ENCODE results near the gene STEAP3. TPM values are rescaled to one million over a fixed set of nuclear protein-coding genes. Genes with fewer than 3 reads are reported as not detected.

Gene STEAP3
- total RNA-seq, 1 donor from 2014 or later, result 0.27 TPM

DNA sequence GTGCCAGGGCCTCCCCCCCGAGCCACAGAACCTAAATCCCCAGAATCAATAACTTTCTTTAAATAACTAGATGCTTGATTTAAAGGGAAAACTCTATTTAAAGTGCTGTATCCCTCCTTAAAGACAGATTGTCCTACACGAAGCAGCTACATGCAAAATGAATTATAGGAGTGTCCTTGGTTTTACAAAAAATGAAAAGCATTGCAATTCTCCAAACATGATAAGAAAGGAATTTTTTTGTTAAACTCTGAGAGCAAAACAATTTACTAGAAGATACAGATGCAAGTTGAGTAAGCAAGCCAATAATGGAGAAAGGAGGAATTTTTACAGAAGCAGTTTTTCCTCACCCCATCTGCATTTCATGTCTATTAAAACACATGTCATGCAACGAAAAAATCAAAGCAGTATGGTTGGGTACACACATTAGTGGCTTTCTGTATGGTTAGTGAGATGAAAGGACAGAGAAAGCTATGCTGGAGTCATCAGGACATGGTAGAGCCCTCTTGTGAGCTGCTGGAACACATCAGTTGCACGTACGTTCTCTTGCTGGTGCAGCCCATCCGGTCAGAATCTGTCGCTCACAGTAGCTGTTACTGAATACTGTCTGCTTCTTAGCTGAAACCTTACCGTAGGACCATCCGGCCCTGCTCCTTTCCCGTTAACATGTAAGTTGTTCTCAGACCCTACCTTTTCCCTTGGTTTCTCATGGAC, 25.9 kb upstream of the STEAP3 start:
- intact Hi-C loops (cut with micrococcal nuclease), result no loop called here

- intact Hi-C loops (cut with micrococcal nuclease), result no loop called here
These were observed 25.3 kb upstream of the STEAP3 start for GRCh38 chr2:119198240-119198840.

DNA sequence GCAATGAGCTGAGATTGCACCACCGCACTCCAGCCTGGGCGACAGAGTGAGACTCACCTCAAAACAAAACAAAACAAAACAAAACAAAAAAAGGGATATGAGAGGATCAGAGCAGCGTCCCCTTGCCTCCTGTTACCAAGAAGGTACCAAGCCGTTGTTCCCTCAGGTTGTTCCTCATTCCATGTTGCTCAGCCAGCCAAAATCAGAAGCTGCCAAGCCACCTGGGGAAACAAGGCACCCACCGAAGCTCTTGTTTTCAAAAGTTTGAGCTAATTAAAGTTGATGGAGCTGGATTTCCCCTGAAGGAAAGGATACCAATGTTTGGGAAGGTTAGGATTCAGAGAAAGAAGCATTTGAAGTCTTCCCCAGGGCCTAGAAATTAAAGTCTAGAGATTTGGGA, 21.8 kb upstream of the STEAP3 start:
- intact Hi-C loops (cut with micrococcal nuclease), result no loop called here

- intact Hi-C loops (cut with micrococcal nuclease), result no loop called here
These were observed 20.9 kb upstream of the STEAP3 start for GRCh38 chr2:119202610-119203310.

GRCh38 chr2:119204525-119204924, 19.1 kb upstream of the STEAP3 start:
- intact Hi-C loops (cut with micrococcal nuclease), result no loop called here

GRCh38 chr2:119205001-119205706, 18.5 kb upstream of the STEAP3 start:
- intact Hi-C loops (cut with micrococcal nuclease), result no loop called here

- intact Hi-C loops (cut with micrococcal nuclease), result no loop called here
These were observed 17.4 kb upstream of the STEAP3 start for GRCh38 chr2:119206201-119206600.

DNA sequence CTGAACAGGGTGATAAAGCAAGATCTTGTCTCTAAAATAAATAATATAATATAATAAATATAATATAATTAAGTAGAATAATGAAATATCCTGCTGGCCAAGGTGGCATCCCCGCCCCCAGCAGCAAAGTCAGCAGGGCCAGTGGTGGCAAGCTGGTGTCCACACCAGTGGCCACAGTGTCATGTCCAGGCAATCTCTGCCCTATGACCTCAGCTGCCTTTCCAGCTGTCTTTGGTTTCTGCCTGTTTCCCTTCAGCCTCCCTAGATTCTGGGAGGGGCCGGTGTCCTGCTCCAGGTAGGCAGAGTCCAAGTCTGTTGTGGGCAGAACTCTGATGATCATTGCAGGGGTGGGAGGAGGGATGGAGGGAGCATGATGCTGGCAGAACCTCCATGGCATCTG, 16.2 kb upstream of the STEAP3 start:
- intact Hi-C loops (cut with micrococcal nuclease), result no loop called here

DNA sequence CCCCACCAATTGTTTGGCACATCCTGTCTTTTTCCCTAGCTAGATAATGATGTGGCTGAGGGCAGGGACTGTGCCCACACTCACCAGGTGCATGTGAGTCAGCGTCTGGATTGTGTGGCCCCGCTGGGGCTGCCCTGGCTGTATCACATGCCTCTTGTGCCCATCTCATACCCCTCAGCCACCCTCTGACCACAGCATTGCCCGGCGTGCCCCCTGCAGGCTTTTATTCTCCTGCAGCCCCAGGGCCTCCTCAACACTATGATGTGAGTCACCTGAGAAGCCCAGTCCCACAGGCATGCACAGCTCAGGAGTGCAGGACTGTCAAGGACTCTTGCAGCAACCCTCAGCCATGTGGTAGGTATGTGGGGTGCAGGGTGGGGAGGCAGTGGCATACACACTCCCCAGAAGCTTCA, 14.8 kb upstream of the STEAP3 start:
- intact Hi-C loops (cut with micrococcal nuclease), result no loop called here

GRCh38 chr2:119212139-119212800, 11.4 kb upstream of the STEAP3 start:
- intact Hi-C loops (cut with micrococcal nuclease), result no loop called here

GRCh38 chr2:119214453-119215037, 9.1 kb upstream of the STEAP3 start:
- intact Hi-C loops (cut with micrococcal nuclease), result no loop called here

DNA sequence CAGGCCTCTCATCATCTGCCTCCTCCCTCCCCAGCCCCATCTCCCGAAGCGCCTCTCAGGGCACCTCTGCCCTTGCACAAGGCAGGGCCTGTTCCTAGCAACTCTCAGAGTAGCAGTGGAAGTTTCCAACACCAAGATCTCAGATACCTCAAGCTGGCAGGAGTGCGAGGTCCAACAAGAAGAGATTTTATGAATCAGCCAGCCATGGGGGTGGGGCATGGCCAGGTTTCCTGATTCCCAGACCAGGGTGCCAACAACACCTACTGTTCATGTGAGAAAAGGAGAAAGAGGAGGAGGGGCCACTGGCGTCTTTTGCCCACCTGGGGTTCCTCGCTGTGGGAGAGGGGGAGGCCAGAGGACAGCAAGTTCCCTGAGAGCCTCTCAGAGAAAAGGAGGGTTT, 6.6 kb upstream of the STEAP3 start:
- intact Hi-C loops (cut with micrococcal nuclease), result no loop called here

- intact Hi-C loops (cut with micrococcal nuclease), result no loop called here
These were observed 5.1 kb upstream of the STEAP3 start for GRCh38 chr2:119218478-119219064.

DNA sequence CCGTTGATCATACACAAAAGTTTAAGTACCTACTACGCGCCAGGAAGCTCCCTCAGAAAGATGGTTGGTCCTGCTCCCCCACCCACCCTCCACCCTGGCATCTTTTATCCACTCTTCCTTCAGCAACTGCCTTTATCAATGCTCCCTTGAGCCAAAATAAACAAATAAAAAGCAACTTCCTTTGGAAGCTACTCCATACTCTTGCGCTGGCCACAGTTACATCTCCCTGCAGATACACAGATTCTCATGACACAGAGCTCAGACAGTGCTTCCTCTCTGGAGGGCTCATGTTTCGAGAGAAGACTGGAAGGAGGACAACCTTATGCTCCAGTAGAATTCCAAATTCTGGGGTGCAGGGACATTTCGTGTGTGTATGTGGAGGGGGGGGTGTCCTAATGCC, 3.8 kb upstream of the STEAP3 start:
- intact Hi-C loops (cut with micrococcal nuclease), result no loop called here

GRCh38 chr2:119220720-119221301, 2.8 kb upstream of the STEAP3 start:
- intact Hi-C loops (cut with micrococcal nuclease), result no loop called here

- intact Hi-C loops (cut with micrococcal nuclease), result no loop called here
These were observed 2.0 kb upstream of the STEAP3 start for GRCh38 chr2:119221609-119222008.

DNA sequence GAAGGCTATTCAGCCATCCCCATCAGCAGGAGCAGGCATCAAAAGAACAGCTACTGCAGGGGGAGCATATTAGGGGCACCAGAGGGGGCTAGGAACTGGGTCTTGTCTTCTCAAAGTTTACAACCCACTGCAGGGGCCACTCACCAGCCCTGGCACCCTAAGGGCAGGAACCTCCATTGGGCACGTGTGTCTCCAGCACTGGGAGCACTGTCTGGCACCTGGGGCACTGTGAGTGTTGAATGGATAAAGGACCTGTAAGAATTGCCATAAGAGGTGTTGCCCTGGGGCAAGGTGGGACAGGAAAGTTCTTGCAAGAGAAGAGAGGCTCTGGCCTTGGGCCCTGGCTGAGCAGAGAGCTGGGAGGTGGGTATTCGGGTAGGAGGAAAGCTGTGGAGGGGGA, 1.4 kb upstream of the STEAP3 start:
- intact Hi-C loops (cut with micrococcal nuclease), result no loop called here

GRCh38 chr2:119222863-119223520, 642 bp upstream of the STEAP3 start:
- intact Hi-C loops (cut with micrococcal nuclease), result no loop called here

DNA sequence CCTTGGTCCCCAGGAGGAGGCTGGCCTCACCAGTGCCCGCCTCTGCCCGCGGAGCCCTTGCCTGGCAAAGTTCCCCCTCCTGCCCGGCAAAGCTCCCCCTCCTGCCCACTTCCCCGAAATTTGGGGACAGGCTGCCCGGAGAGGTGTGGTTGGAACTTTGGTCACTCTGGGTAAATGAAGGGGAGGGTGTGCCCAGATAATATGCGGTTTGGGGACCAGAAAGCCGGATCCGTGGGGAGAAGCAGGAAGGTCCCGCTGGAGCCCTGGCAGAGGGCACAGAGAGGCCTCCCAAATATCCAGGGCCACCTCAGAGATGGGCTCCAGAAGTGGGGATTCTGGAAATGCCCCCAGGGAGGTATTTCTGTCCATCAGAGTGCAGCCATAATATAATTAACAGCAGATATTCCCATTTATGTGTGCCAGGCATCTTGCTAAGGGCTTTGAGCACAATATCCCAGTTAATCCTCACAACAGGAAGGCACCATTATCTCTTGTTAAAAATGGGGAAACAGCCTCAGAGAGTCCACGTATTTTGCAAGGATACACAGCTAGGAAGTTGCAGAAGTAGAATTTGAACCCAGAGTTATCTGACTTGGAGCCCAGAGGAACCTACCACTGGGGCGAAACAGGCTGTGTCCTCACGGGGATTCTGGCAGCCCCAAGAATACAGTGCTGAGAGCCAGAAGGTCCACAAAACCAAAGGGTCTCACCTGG, 914 bp downstream of the STEAP3 start:
- intact Hi-C loops (cut with micrococcal nuclease), result no loop called here

All from T-helper 2 cell treated with Interferon-gamma antibody and Interleukin-4, amounts not matched to agents 100 ng/mL and 5 ng/mL, for 36 hours (primary cell).